C4-2B (cell line): ENCODE data around the gene IL5.

ENCODE experiments used
- CTCF ChIP-seq: fragments of 450-650 bp; conservative IDR thresholded peaks from 2 replicates; pipeline ENCODE4 v1.5.1; 2017; ENCODE audit warnings: mild to moderate bottlenecking
- ZFX ChIP-seq: fragments of 450-650 bp; IDR thresholded peaks from 2 replicates; pipeline ENCODE4 v1.6.1; 2017

GRCh38 chr5:132493821-132494220, 49.5 kb downstream of the IL5 start:
- no peak for TF ChIP-seq CTCF
- TF ChIP-seq ZFX = no peak
